ENCODE data around the gene SLC8B1. TPM values are rescaled to one million over a fixed set of nuclear protein-coding genes. Genes with fewer than 3 reads are reported as not detected.

SLC8B1 gene
- total and polyA plus RNA-seq, 9 of the 15 experiments (the other 6 are each of a cell fraction or from before 2014, with no cell fraction given): 0.86 to 34.1 (median 18.5) TPM

GRCh38 chr12:113260636-113261300 lies 74.1 kb downstream of the SLC8B1 start:
- POLR2A ChIA-PET: interaction anchor here (0.8 kb wide), 2 partner anchors 11 to 28 kb away, joined by 3 to 6 read pairs; no protein-coding TSS in a partner anchor
- intact Hi-C loops (cut with micrococcal nuclease) (no loop called here), in situ Hi-C loops (cut with MboI) (no loop called here)
- no peak overlapping the region for H3K4me2 ChIP-seq (ENCODE audit: insufficient read depth, low read length)
- H3K27ac ChIP-seq (ENCODE audit: extremely low read depth, low read depth, low read length): no peak overlapping the region
- no TSS peak for BruUV-seq (replicated peaks)
- peaks cover 16% of the 10 kb centered on the region; the same call in 1 of the 3 replicates for H3K36me3 ChIP-seq (ENCODE audit: control insufficient read depth, insufficient read depth, low read length)
- H3K27me3 ChIP-seq (ENCODE audit: control insufficient read depth in 2 of 2, insufficient read depth in 2 of 2, low read length in 2 of 2): no peaks in the 10 kb centered on the region
- FAIRE-seq: no peak
- no peaks in the 10 kb centered on the region for H3K9me3 ChIP-seq (replicated peaks; ENCODE audit: control insufficient read depth, insufficient read depth, low read depth, low read length)
- no peaks in the 10 kb centered on the region for H3K9me1 ChIP-seq (ENCODE audit: control insufficient read depth, insufficient read depth, low read length)
- CTCF ChIA-PET (ENCODE audit: low intra/inter-chr PET ratio): no interaction called here
- H4K20me1 ChIP-seq (replicated peaks; ENCODE audit: control insufficient read depth, insufficient read depth, low read length): no peaks in the 10 kb centered on the region
- WGBS (ENCODE audit: insufficient coverage, low coverage, missing lambda C conversion rate): 84% methylated on average over 12 of the region's 12 CpGs
- H3K4me3 ChIP-seq: no peak overlapping the region
- no peak for ATAC-seq
- peak overlapping the region in 1 of 2 experiments; percentile 57; a peak in 2 of 4 replicates for H3K9ac ChIP-seq (ENCODE audit: insufficient read depth in 1 of 2, low read depth in 2 of 2, low read length in 2 of 2)
- no peak overlapping the region for H2AFZ ChIP-seq (ENCODE audit: low read depth, low read length)
- H3K79me2 ChIP-seq (ENCODE audit: control insufficient read depth, insufficient read depth, low read length): no peaks in the 10 kb centered on the region
- no peak for TF ChIP-seq NFRKB (IDR thresholded peaks at IDR 0.05; ENCODE audit: low read depth)
- no peak for TF ChIP-seq ARID1B (IDR thresholded peaks at IDR 0.05)
- no peak for TF ChIP-seq MAFG (tag; conservative IDR thresholded peaks at IDR 0.05)
- no peak for TF ChIP-seq MED1 (CRISPR knock-in tag; IDR thresholded peaks at IDR 0.05; ENCODE audit: borderline replicate concordance)
- TF ChIP-seq PHF8 (IDR thresholded peaks at IDR 0.05; ENCODE audit: borderline replicate concordance, low read length): no peak
- no peak for TF ChIP-seq SREBF1 (IDR thresholded peaks at IDR 0.05; ENCODE audit: borderline replicate concordance, low read depth, low read length)
- TF ChIP-seq, protein P1, sequence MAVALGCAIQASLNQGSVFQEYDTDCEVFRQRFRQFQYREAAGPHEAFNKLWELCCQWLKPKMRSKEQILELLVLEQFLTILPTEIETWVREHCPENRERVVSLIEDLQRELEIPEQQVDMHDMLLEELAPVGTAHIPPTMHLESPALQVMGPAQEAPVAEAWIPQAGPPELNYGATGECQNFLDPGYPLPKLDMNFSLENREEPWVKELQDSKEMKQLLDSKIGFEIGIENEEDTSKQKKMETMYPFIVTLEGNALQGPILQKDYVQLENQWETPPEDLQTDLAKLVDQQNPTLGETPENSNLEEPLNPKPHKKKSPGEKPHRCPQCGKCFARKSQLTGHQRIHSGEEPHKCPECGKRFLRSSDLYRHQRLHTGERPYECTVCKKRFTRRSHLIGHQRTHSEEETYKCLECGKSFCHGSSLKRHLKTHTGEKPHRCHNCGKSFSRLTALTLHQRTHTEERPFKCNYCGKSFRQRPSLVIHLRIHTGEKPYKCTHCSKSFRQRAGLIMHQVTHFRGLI (CRISPR knock-in tag; IDR thresholded peaks at IDR 0.05): no peak
- no peak for TF ChIP-seq MYNN (IDR thresholded peaks at IDR 0.05)
- no peak for TF ChIP-seq MYNN (CRISPR knock-in tag; IDR thresholded peaks at IDR 0.05)
- TF ChIP-seq BRF1 (IDR thresholded peaks at IDR 0.05; ENCODE audit: borderline replicate concordance, extremely low read depth, insufficient read length): no peak
- TF ChIP-seq CSDE1 (IDR thresholded peaks at IDR 0.05): no peak
- TF ChIP-seq L3MBTL2 (IDR thresholded peaks at IDR 0.05): no peak
- TF ChIP-seq ZNF444 (CRISPR knock-in tag; IDR thresholded peaks at IDR 0.05): no peak
- TF ChIP-seq JUNB (CRISPR knock-in tag; conservative IDR thresholded peaks at IDR 0.05): no peak
- no peak for TF ChIP-seq ZNF134 (CRISPR knock-in tag; conservative IDR thresholded peaks at IDR 0.05)
- TF ChIP-seq HMGN3 (IDR thresholded peaks at IDR 0.05; ENCODE audit: borderline replicate concordance, extremely low read depth, insufficient read length, low read depth, low read length): no peak
- no peak for TF ChIP-seq ATF1 (CRISPR knock-in tag; IDR thresholded peaks at IDR 0.05)
- TF ChIP-seq ATF1 (tag; IDR thresholded peaks at IDR 0.05): no peak
- no peak for TF ChIP-seq TAF1 (IDR thresholded peaks at IDR 0.05; ENCODE audit: control insufficient read depth, extremely low read depth, insufficient read depth, low read length, severe bottlenecking)
- TF ChIP-seq, protein P2, sequence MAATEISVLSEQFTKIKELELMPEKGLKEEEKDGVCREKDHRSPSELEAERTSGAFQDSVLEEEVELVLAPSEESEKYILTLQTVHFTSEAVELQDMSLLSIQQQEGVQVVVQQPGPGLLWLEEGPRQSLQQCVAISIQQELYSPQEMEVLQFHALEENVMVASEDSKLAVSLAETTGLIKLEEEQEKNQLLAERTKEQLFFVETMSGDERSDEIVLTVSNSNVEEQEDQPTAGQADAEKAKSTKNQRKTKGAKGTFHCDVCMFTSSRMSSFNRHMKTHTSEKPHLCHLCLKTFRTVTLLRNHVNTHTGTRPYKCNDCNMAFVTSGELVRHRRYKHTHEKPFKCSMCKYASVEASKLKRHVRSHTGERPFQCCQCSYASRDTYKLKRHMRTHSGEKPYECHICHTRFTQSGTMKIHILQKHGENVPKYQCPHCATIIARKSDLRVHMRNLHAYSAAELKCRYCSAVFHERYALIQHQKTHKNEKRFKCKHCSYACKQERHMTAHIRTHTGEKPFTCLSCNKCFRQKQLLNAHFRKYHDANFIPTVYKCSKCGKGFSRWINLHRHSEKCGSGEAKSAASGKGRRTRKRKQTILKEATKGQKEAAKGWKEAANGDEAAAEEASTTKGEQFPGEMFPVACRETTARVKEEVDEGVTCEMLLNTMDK (IDR thresholded peaks at IDR 0.05; ENCODE audit: borderline replicate concordance, insufficient read depth, low read depth, low read length, poor library complexity, severe bottlenecking): no peak
- no peak for TF ChIP-seq CBX5 (IDR thresholded peaks at IDR 0.05; ENCODE audit: borderline replicate concordance, low read depth)
- no peak for TF ChIP-seq NUFIP1 (IDR thresholded peaks at IDR 0.05; ENCODE audit: partially characterized antibody)
- DNase-seq (ENCODE audit: extremely low read depth in 1 of 4, low spot score in 3 of 4): no peak
- peaks cover 0 to 4% of the 10 kb centered on the region in 2 experiments; a peak in 3 of 5 replicates for H3K4me1 ChIP-seq (replicated peaks in 1 of 2; ENCODE audit: control insufficient read depth in 2 of 2, insufficient read depth in 2 of 2, low read length in 2 of 2)

Measured in K562 (cell line).